Astrocyte of the spinal cord (primary cell): ENCODE measurements around the gene C11orf86.
A peak's percentile ranks its signal among the peaks of the same experiment; 100 is the strongest.
"Not testable (repeated sequence)": the region's sequence is repeated elsewhere in the genome, so short reads cannot be mapped to it uniquely, and the experiment has no call there.

ENCODE experiments used
- DNase-seq: peaks from one replicate; pipeline ENCODE4 v3.0.0; 2011; ENCODE audit warnings: low read depth, low spot score
- H3K4me3 ChIP-seq: 2 replicates; pipeline ENCODE4 v1.5.1; 2011; ENCODE audit warnings: low read depth, mild to moderate bottlenecking, low read length, moderate library complexity
- CTCF ChIP-seq: IDR thresholded peaks from 2 replicates; pipeline ENCODE4 v1.5.1; 2012; ENCODE audit warnings: low read depth, mild to moderate bottlenecking, low read length, inconsistent platforms
- in situ Hi-C: cut with HindIII; loops from 2 replicates; pipeline ENCODE4 v1.10.0; 2017; ENCODE audit warnings: low sequenced_read_pairs

The C11orf86 gene

GRCh38 chr11:66956689-66957290 is 18.3 kb upstream of the C11orf86 start:
- no peak for TF ChIP-seq CTCF
- DNase-seq, result peak; percentile 87
- H3K4me3 ChIP-seq, result peak overlapping the region; percentile 48
- in situ Hi-C loops, result no loop called here

- peak overlapping the region; percentile 48 for H3K4me3 ChIP-seq
- DNase-seq, result no peak
- TF ChIP-seq CTCF, result no peak
- in situ Hi-C loops, result no loop called here
Measured at GRCh38 chr11:66957971-66958231, 17.2 kb upstream of the C11orf86 start.

- H3K4me3 ChIP-seq, result peak within 1 kb of the TSS; percentile 48
- DNase-seq, result peak; percentile 100
- TF ChIP-seq CTCF, result no peak
- in situ Hi-C loops, result no loop called here
Measured at GRCh38 chr11:66958232-66958955, 16.7 kb upstream of the C11orf86 start, which contains the start of gene PC. PC (minus strand) TSS chr11:66958383; CDS start chr11:66872159, 86,224 bp downstream.

GRCh38 chr11:66958956-66959274 is 16.2 kb upstream of the C11orf86 start:
- no peak for DNase-seq
- no peak for TF ChIP-seq CTCF

GRCh38 chr11:66961691-66962213 is 13.4 kb upstream of the C11orf86 start:
- DNase-seq, in situ Hi-C loops, H3K4me3 ChIP-seq: not testable (repeated sequence)

More at GRCh38 chr11:66958956-66959274, 16.2 kb upstream of the C11orf86 start:
- peak overlapping the region; percentile 24 for H3K4me3 ChIP-seq
- in situ Hi-C loops, result no loop called here

- H3K4me3 ChIP-seq, result no peak overlapping the region
- TF ChIP-seq CTCF, result no peak
- DNase-seq, result no peak
- in situ Hi-C loops, result no loop called here
Measured at GRCh38 chr11:66962247-66962646, 12.9 kb upstream of the C11orf86 start.

GRCh38 chr11:66962801-66963200 is 12.3 kb upstream of the C11orf86 start:
- in situ Hi-C loops, result no loop called here
- no peak for DNase-seq

More at GRCh38 chr11:66962801-66963200, 12.3 kb upstream of the C11orf86 start:
- H3K4me3 ChIP-seq, result no peak overlapping the region
- TF ChIP-seq CTCF, result no peak
